Stimulated activated CD4-positive, alpha-beta T cell treated with anti-CD3 and anti-CD28 coated beads, Interleukin-15, amount 100 ng/mL, for 1 hour (primary cell): ENCODE measurements around the gene MYL6B.

ENCODE experiments used
- DNase-seq, 2 donors: peaks; one replicate each; pipeline ENCODE4 v3.0.0-alpha.2; 2020; ENCODE audit warnings: low read depth in 1 of 2, low spot score in 1 of 2

The MYL6B gene

DNA sequence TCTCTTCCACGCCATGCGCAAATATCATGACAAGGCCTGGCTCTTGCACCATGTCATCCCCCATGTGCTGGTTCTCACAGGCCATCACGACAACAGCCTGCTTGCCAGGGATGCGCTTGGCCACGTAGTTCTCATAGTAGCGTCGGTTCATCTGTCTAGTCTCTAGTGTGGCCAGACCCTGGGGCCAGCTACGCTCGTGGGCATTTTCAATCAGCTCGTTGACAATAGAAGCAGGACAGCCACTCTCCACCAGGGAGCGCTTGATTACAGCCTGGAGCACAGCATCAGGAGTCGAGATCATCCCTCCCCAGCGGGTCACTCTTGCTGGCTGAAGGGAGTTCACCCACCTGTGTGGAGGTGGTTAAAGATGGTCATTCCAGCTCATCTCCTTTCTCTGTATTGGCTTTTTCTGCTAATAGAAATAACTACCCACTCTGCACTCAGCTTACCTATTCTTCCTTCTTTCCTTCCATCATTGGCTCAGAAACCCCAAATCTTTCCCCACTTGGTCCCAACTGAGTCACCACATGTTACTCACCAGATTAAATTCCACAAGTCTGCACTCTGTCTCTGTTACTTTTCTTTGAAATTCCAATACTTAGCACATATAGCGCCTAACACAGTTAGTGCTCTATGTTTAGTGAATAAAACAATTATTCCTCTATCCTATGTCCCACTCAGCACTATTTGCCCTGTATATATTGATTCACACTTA, 54.2 kb downstream of the MYL6B start:
- no peak for DNase-seq
